ENCODE measurements around the gene PDXK. TPM values are rescaled to one million over a fixed set of nuclear protein-coding genes. Genes with fewer than 3 reads are reported as not detected.

Gene PDXK
- total and polyA plus RNA-seq, 2 of the 13 experiments (the other 11 are each of a cell fraction or from before 2014, with no cell fraction given), result 114 to 184 TPM

DNA sequence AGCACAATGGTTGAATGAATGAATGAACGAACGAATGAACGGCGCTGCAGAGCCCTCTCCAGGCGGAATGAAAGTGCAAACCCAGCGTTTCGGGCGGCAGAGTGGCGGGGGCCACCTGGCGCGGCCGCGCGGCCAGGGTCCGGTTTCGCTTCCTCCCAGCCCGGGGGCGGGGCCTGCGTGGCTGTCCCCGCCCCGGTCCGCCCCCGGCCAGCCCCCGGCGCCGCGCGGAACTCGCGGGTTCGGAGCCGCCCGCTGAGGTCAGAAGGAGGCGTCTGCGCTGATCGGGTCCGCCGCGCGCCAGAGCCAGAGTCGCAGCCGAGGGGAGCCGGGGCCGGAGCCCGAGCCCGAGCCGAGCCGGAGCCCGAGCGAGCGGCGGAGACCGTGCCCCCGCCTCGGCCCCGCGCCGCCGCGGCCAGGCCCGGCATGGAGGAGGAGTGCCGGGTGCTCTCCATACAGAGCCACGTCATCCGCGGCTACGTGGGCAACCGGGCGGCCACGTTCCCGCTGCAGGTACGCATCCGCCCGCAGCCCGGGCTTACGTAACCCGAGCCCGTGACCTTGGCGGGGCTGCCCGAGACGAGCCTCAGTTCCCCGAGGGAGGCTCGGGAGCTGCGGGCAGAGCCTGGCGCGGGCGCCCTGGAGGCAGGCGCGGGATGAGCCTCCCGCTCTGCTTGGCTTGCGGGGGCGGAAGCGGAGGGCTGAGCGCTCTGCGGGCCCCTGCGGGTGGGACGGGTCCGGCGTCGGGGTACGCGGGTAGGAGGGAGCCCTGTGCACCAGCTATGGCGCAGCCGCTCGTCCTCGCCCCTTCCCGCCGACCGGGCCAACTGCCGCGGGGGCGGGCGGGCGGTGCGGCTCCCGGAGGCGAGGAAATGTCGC, at the start of gene PDXK (continued):
- TF ChIP-seq NPAS2 (CRISPR knock-in tag; IDR thresholded peaks at IDR 0.05; ENCODE audit: borderline replicate concordance) (no peak), CREB1 (IDR thresholded peaks at IDR 0.05) (peak; percentile 67), CREB1 (CRISPR knock-in tag; IDR thresholded peaks at IDR 0.05) (no peak), CENPT (CRISPR knock-in tag; IDR thresholded peaks at IDR 0.05; ENCODE audit: low read depth) (0 out of 2 replicates have a peak, but pooled peaks have one; percentile 26), ZNF496 (CRISPR knock-in tag; IDR thresholded peaks at IDR 0.05; ENCODE audit: insufficient replicate concordance) (no peak), ELF3 (CRISPR knock-in tag; IDR thresholded peaks at IDR 0.05) (no peak; the same call in 1 of the 2 replicates), SALL2 (CRISPR knock-in tag; IDR thresholded peaks at IDR 0.05) (no peak), UBTF (CRISPR knock-in tag; IDR thresholded peaks at IDR 0.05) (peak; percentile 79; the same call in 1 of the 2 replicates), ZNF235 (CRISPR knock-in tag; IDR thresholded peaks at IDR 0.05; ENCODE audit: borderline replicate concordance) (no peak), NFE2L1 (CRISPR knock-in tag; IDR thresholded peaks at IDR 0.05; ENCODE audit: borderline replicate concordance) (no peak; the same call in 1 of the 2 replicates), NFATC3 (CRISPR knock-in tag; IDR thresholded peaks at IDR 0.05) (no peak), TOE1 (CRISPR knock-in tag; IDR thresholded peaks at IDR 0.05) (no peak), ZSCAN21 (CRISPR knock-in tag; IDR thresholded peaks at IDR 0.05; ENCODE audit: borderline replicate concordance) (no peak), ZNF317 (CRISPR knock-in tag; IDR thresholded peaks at IDR 0.05) (no peak), PLSCR1 (CRISPR knock-in tag; IDR thresholded peaks at IDR 0.05; ENCODE audit: borderline replicate concordance) (0 out of 2 replicates have a peak, but pooled peaks have one; percentile 70)
- TF ChIP-seq, protein P1, sequence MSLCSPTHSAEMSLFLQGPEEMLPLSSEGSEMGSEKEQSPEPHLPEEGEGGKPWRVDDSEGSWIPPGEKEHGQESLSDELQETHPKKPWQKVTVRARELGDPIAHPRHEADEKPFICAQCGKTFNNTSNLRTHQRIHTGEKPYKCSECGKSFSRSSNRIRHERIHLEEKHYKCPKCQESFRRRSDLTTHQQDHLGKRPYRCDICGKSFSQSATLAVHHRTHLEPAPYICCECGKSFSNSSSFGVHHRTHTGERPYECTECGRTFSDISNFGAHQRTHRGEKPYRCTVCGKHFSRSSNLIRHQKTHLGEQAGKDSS (CRISPR knock-in tag; IDR thresholded peaks at IDR 0.05; ENCODE audit: borderline replicate concordance, low read depth), result peak; percentile 39; the same call in 1 of the 2 replicates
- TF ChIP-seq, protein P2, sequence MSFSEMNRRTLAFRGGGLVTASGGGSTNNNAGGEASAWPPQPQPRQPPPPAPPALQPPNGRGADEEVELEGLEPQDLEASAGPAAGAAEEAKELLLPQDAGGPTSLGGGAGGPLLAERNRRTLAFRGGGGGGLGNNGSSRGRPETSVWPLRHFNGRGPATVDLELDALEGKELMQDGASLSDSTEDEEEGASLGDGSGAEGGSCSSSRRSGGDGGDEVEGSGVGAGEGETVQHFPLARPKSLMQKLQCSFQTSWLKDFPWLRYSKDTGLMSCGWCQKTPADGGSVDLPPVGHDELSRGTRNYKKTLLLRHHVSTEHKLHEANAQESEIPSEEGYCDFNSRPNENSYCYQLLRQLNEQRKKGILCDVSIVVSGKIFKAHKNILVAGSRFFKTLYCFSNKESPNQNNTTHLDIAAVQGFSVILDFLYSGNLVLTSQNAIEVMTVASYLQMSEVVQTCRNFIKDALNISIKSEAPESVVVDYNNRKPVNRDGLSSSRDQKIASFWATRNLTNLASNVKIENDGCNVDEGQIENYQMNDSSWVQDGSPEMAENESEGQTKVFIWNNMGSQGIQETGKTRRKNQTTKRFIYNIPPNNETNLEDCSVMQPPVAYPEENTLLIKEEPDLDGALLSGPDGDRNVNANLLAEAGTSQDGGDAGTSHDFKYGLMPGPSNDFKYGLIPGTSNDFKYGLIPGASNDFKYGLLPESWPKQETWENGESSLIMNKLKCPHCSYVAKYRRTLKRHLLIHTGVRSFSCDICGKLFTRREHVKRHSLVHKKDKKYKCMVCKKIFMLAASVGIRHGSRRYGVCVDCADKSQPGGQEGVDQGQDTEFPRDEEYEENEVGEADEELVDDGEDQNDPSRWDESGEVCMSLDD (CRISPR knock-in tag; IDR thresholded peaks at IDR 0.05; ENCODE audit: borderline replicate concordance), result 0 out of 2 replicates have a peak, but pooled peaks have one; percentile 51
- TF ChIP-seq, protein P3, sequence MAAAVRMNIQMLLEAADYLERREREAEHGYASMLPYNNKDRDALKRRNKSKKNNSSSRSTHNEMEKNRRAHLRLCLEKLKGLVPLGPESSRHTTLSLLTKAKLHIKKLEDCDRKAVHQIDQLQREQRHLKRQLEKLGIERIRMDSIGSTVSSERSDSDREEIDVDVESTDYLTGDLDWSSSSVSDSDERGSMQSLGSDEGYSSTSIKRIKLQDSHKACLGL (CRISPR knock-in tag; IDR thresholded peaks at IDR 0.05), result no peak; the same call in 1 of the 2 replicates

Measured in HepG2 (cell line).